Umbilical cord (tissue), 2 donors: ENCODE results near the gene DOCK9. TPM values are rescaled to one million over a fixed set of nuclear protein-coding genes. Genes with fewer than 3 reads are reported as not detected.
A peak's percentile ranks its signal among the peaks of the same experiment; 100 is the strongest.

ENCODE experiments used
- DNase-seq: peaks from one replicate; pipeline ENCODE4 v3.0.0-alpha.2; 2015; ENCODE audit warnings: low spot score
- total RNA-seq: library from RNA; depleted of rRNA; stranded (reverse); fragments of >200 nt; gene quantifications from one replicate; pipeline ENCODE4 v1.2.3, GENCODE V29; 2014; ENCODE audit warnings: low replicate concordance; ENCODE audit not compliant: insufficient read depth

The DOCK9 gene
- total RNA-seq, 1 donor from 2014 or later: 37.8 TPM

- no peak for DNase-seq
Observed at GRCh38 chr13:98950705-98951104, 27.2 kb downstream of the DOCK9 start.

- DNase-seq: no peak
Observed at GRCh38 chr13:98947925-98948324, 29.9 kb downstream of the DOCK9 start.

DNA sequence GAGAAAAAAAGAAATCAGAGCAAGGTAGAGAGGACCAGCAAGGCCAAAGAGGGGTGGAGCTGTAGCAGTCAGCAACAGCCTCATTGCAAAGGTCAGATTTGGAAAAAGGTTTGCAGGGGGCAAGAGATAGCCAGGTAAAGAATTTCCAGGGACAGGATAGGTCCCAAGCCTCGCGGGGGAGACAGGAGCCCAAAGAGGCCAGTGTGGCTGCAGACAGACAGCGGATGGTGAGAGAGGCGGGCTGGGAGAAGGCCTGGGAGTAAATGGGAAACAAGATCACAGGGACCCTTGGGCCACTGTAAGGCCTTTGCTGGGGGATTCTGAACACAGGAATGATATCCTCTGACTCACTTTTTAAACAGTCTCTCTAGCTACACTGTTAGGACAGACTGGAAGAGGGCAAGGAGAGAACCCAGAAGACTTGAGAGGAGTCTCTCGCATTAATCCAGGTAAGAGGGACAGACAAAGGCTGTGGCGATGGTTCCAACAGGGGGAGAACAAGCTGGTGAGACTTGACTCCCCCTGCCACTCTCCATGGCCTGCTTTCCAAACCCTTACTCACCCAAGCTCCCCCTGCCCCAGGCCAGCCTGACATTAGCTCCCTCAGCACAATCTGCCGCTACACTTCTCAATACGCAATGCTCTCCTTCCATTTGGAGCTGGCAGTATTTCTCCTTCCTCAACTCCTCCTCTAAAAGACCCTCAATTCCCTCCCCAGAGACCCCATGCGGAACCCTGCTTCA is 31.8 kb downstream of the DOCK9 start:
- no peak for DNase-seq

GRCh38 chr13:98944336-98944735 is 33.5 kb downstream of the DOCK9 start:
- no peak for DNase-seq

DNA sequence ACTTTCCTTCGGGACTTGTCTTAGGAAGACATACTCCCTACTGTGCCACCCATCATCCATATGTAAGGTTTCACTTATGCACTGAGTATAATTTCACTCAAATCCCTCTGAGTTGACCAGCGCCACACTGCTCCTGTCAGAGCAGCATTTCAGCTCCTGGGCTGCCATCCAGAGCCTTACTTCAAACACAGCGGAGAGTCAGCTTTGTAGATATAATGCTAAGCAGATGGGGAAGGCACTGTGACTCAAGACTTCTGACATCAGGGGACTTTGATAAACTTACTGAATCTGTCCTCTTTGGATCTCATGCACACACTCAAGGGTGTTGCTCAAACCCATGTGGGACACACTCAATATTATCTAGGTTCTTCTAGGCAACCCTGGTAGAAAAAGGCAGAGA is 34.9 kb downstream of the DOCK9 start:
- DNase-seq: peak; percentile 87

DNA sequence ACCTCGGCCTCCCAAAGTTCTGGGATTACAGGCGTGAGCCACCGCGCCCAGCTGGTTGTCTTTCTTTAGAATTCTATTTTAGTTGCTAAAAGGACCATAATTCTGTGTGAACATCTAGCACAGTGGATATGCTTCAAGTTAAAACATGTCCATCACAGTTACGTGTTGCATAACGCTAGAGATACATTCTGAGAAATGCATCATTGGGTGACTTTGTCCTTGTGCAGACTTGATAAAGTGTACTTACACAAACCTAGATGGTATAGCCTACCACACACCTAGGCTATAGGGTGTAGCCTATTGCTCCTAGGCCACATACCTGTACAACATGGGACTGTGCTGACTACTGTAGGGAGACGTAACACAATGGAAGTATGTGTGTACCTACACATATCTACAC is 35.4 kb downstream of the DOCK9 start:
- DNase-seq: no peak

DNA sequence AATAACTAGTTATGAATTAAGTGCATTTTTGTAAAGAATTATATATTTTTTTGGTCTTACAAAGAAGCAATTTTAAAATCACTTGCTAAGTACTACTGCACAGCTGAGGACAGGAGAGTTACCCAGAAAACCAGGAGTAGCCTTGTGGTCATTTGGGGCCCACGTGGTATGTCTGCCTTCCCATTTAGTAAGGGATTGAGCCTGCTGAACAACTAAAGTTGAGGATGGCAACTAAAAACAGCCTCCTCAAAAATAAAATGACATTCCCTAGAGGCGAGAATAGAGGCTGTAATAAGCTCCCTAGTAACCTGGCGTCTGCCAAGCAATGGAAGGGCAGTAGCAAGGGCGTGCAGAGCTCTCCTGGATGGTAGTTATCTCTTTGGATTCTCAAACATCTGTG is 36.3 kb downstream of the DOCK9 start:
- DNase-seq: no peak

DNA sequence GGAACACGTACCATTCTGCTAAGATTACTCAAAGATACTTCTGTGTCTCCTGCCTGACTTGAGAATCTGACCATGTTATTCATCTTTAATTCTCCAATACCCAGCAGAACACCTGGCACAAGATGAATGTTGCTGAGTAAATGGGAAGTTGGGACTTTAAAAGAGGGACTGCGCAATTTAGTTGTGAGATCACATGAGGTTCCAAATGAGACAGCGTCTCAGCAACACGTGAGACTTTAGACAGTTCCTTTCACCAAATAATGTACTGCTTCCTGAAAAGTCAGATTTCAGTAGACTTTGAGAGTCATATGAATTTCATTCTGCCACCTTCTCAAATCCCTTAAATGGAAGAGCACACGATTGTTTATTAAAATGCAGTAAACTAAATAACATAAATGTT is 36.7 kb downstream of the DOCK9 start:
- no peak for DNase-seq

DNA sequence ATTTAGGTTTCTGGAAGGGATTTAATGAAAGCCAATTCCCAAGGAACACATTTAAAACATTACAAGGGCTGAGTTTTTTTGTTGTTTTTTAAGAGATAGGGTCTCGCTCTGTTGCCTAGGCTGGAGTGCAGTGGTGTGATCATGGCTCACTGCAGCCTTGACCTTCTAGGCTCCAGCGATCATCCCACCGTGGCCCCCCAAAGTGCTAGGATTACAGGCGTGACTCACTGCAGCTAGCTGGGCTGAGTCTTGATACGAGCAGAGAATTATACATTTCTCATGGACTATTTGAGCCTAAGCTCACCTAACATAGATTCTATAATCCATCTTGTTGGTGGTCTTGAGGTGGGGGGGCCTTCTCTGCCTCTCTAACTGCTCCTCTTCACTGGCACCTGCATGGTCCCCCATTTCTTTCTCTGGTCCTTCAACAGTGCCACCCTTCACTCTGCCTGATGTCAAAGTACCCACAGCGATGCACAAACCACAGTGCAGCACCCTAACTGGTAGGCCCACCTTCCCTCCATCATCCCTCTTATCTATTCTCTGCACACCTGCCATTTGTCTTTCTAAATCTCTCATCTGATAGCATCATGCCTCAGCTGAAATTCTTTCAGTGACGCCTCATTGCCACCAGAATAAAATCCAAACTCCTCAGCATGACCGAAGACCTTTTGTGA is 37.4 kb downstream of the DOCK9 start:
- peak; percentile 66 for DNase-seq

GRCh38 chr13:98939660-98940191 is 38.1 kb downstream of the DOCK9 start:
- peak; percentile 77 for DNase-seq

DNA sequence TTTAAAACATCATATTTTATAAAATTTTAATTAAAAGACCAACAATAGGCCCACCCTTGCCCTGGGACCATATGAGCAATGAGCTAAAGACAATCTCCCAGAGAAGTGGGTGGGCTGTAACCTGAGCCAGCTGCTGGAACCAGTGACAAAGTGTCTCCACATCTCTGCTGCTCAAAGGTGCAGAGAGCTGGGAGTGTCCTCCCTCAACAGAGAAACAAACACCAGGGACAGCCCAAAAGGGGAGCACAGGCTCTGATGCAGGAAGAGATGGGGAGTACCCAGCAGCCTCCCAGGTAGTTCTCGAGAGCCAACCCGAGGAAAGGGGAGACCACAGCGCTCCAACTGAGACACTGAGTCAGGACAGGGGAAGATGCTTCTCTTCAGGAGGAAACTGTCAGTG is 39.1 kb downstream of the DOCK9 start:
- DNase-seq: no peak

- DNase-seq: no peak
Observed at GRCh38 chr13:98937911-98938381, 39.9 kb downstream of the DOCK9 start.

GRCh38 chr13:98934243-98934642 is 43.6 kb downstream of the DOCK9 start:
- no peak for DNase-seq

- DNase-seq: no peak
Observed at GRCh38 chr13:98930151-98930591, 47.7 kb downstream of the DOCK9 start.

DNA sequence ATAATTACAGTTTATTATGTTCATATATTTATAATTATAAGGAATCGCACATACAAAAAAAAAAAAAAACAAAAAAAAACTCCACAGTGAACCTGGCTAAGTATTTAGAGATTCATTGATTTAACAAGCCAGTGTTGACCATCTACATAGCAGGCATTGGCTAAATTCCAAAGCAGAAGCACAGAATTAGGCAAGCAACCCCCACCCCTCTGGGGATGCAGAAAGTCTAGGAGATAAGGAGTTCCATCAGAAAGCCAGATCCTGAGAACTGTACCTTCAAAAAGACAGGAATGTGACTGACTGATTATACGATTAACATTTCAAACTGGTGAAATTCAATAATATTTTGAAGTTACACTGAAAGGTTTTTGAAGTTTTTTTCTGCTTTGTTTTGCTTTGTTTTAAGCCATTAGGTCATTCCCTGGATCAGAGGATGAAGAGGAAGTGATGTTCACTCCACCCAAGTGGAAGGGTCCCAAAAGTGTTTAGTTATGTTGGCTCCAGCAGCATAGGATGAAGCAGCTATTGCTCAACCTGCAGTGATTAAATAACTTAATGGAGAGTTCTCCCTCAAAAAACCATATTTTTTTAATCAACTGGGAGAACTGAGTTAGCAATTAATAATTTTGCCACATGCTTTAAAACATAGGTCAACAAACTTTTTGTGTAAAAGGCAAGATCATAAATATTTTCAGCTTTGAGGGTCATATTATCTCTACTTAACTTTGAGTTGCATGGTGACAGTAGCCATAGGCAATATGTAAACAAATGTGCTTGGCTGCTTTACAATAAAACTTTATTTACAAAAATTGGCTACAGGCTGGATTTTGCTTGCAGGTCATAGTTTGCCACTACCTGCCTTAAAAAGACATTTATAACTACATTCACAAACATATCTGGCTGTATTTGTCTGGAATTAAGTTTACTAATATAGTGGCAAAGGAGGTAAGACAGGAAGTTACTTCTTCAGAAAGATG is 49.6 kb downstream of the DOCK9 start:
- DNase-seq: peak; percentile 86

GRCh38 chr13:98925949-98926348 is 51.9 kb downstream of the DOCK9 start:
- no peak for DNase-seq

DNA sequence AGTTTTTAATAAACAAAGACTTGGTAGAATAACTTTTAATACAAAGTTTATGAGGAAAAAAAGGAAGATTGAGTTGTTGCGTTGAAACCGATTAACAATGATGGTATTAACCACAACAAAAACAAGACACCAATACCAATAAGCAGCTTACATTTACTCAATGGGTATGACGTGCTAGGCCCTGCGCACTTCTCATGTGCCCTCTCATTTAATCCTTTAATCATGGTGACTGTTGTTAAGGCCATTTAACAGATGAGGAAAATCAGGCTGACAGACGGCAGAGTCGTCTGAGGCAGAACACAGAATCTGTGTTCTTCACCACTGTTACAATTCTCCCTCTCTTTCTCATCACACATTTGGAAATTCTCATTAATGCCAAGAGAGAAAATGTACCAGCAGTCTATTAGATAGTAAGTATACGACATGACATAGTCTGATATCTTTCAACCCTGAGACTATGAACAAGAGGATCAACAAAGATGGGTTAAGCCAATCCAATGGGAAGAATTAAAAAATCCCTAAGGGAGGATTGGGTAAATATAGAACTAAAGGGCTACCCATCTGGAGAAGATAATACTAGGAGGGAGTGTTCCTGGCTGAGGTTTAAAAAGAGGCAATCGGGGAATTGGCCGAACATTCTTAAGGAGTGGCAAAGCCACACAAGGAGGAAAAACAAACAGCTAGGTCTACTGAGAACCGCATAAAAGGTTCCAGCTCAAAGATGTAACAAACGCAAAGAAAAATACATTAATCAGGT is 54.0 kb downstream of the DOCK9 start:
- DNase-seq: no peak

DNA sequence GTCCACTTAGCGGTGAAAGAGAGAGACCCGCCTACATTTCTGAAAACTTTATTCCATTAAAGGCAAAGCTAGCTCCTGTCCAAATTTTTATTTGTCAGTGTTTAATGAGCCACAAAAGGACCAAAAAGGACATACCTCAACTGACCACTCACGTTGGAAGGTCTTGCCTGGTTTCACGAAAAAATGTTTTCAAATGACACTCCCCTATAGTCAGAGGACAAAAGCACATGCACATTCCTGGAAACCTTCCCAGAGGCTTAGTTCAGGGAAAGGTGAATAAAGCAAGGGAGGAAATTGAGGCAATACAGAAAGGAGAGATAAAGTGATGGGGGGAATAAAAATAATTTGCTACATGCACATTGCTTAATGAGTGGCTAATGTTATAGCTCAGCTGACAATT is 55.6 kb downstream of the DOCK9 start:
- DNase-seq: no peak

DNA sequence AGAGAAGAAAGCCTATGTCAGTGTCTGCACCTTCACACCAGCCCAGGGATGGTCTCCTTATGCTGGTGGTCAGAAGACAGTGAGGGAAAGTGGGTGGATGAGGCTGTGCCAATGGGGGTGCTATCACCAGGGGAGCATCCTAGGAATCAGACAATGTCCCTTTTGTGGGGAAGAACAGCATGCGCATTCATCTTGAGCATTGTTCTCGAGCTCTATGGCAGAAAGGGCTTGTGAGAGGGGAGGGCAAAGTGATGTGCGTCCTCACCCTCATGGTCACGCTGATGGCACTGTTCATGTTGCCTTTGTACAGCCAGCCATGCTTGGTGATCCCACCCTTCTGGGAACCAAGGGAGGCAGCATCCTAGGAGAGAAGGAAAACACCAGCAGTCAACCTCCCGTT is 56.1 kb downstream of the DOCK9 start:
- DNase-seq: no peak

DNA sequence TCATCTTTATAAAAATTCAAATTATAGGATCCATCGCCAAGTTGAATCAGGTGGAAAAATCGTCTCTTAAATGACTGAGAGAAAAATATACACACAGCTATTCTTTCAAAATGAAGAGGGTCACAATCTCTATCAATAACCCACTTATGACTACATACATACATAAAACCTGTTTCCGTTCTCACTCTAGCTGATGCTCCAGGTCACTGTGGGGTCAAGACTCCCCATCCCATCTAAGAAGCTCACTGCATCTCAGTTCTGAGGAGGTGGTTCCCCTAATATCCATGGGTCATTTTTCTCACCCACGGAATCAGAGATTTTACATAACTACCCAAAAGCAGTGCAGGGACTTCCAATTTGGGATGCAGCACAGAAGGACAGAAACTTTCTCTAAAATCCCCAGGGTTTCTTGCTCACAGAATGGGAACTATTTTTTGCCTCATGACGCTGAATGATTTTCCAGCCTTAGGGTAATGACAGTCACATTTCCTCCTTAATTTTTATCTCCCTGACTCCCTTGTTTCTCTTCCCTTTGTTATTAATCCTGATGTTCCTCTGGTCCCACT is 56.8 kb downstream of the DOCK9 start:
- no peak for DNase-seq

DNA sequence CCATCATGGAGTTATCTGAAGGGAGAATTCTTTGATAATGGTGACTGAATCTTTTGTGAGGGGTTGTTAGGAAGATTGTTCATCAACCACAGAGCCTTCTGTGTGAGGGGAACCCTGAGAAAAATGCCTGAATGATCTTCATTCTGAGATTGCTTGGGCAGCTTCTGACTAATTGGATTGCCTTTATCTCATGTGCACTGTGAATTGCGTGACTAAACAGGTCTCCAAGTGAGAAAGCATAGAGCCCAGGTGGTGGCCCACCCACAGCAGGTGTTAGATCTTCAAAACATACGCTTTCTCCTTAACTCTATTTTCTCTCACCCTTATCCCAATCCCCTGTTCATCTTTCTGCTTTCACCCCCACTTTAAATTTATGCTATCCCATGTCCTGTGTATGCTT is 58.3 kb downstream of the DOCK9 start:
- no peak for DNase-seq
